GM19025 (cell line): ENCODE measurements around the gene CLEC16A.

Experiments used
- ATAC-seq: cut with Tn5 transposase; IDR thresholded peaks from one replicate; pipeline ENCODE4 v1.9.1; 2021; ENCODE audit warnings: mild to moderate bottlenecking, low read depth, moderate library complexity; ENCODE audit not compliant: unreplicated experiment

CLEC16A gene

GRCh38 chr16:11224894-11225676, 280.7 kb downstream of the CLEC16A start:
- ATAC-seq = peak; percentile 76

GRCh38 chr16:11225677-11226549, 281.5 kb downstream of the CLEC16A start:
- ATAC-seq = no peak

GRCh38 chr16:11229432-11229831, 285.1 kb downstream of the CLEC16A start:
- ATAC-seq = no peak

- ATAC-seq = no peak
These were observed 285.5 kb downstream of the CLEC16A start for GRCh38 chr16:11229906-11230305.

- ATAC-seq = no peak
These were observed 287.1 kb downstream of the CLEC16A start for GRCh38 chr16:11231367-11231970.
